GM12801 (cell line): Measurements from ENCODE around the gene RAB6A.

Experiments
- CTCF ChIP-seq: IDR thresholded peaks from one replicate; pipeline ENCODE4 v1.5.1; 2011; ENCODE audit warnings: control low read depth; ENCODE audit not compliant: insufficient read length; ENCODE audit errors: extremely low read depth

The RAB6A gene

GRCh38 chr11:73625696-73626318, 135.1 kb downstream of the RAB6A start:
- no peak for TF ChIP-seq CTCF
